Measurements from ENCODE around the gene CRX.

The CRX gene

GRCh38 chr19:47821460-47822020, at the start of gene CRX:
CRX (plus strand) TSS chr19:47821937; CDS start chr19:47834444, 12,507 bp downstream.
- no peak within 1 kb of the TSS for H3K27ac ChIP-seq
- TF ChIP-seq ZFX (IDR thresholded peaks at IDR 0.05), result no peak
- TF ChIP-seq, protein P1, sequence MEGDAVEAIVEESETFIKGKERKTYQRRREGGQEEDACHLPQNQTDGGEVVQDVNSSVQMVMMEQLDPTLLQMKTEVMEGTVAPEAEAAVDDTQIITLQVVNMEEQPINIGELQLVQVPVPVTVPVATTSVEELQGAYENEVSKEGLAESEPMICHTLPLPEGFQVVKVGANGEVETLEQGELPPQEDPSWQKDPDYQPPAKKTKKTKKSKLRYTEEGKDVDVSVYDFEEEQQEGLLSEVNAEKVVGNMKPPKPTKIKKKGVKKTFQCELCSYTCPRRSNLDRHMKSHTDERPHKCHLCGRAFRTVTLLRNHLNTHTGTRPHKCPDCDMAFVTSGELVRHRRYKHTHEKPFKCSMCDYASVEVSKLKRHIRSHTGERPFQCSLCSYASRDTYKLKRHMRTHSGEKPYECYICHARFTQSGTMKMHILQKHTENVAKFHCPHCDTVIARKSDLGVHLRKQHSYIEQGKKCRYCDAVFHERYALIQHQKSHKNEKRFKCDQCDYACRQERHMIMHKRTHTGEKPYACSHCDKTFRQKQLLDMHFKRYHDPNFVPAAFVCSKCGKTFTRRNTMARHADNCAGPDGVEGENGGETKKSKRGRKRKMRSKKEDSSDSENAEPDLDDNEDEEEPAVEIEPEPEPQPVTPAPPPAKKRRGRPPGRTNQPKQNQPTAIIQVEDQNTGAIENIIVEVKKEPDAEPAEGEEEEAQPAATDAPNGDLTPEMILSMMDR (conservative IDR thresholded peaks at IDR 0.05), result no peak

GRCh38 chr19:47776568-47776967, 45.2 kb upstream of the CRX start:
- no peak for TF ChIP-seq ZFX (IDR thresholded peaks at IDR 0.05)
- TF ChIP-seq, protein P1 (conservative IDR thresholded peaks at IDR 0.05), result no peak
- H3K27ac ChIP-seq, result no peak overlapping the region

GRCh38 chr19:47777245-47778048, 44.3 kb upstream of the CRX start:
- H3K27ac ChIP-seq, result peak overlapping the region; percentile 92; the same call in 1 of the 2 replicates

DNA sequence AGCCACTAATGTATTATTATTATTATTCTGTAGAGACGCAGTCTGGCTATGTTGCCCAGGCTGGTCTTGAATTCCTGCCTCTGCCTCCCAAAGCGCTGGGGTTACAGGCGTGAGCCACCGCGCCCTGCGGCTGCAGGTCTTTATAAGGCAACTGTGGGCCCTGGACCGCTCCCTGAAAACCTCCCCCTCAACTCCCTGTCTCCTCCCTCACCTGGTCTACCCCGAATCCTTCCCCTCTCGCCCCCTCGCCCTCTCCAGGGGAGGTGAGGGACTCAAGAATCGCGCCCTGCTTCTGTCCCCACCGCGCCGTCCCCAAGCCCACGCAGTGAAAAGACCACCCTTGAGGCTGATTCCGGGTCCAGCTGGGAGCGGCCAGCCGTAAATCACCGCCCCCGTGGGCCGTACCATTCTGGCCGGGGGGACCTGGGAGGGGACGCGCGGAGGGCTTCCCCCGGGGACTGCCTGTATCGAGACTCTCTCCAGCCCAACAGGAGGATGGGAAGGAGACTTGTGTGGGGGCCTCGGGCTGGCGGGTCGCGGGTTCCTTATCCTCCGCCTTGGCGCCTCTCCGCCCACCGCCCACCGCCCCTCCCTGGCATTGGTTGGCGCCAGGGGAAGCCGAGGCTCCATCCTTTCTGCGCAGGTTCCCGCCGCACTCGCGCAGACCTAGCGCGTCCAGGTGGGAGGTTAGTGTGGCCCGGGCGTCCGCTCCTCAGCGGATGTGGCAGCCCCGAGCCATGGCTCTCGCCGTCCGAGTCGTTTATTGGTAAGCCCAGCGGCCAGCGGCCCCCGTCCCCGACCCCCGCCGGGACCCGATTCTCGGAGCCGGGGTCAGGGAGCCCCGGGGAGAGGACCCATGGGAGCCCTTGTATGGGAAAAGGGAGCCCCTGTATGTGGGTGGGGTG, 43.4 kb upstream of the CRX start, which contains the start of gene SELENOW:
Gene SELENOW (plus strand): TSS at position 655 of the 905 bp plus-strand sequence. CDS start 83 bp downstream, at position 738.
- TF ChIP-seq, protein P1 (conservative IDR thresholded peaks at IDR 0.05), result no peak
- TF ChIP-seq ZFX (IDR thresholded peaks at IDR 0.05), result no peak
- peak within 1 kb of the TSS; percentile 92 for H3K27ac ChIP-seq

GRCh38 chr19:47778954-47779351, 42.8 kb upstream of the CRX start:
- TF ChIP-seq, protein P1 (conservative IDR thresholded peaks at IDR 0.05), result no peak
- no peak for TF ChIP-seq ZFX (IDR thresholded peaks at IDR 0.05)
- H3K27ac ChIP-seq, result peak overlapping the region; percentile 92

GRCh38 chr19:47779524-47780214, 42.1 kb upstream of the CRX start:
- TF ChIP-seq, protein P1 (conservative IDR thresholded peaks at IDR 0.05), result no peak
- TF ChIP-seq ZFX (IDR thresholded peaks at IDR 0.05), result no peak
- H3K27ac ChIP-seq, result peak overlapping the region; percentile 92

GRCh38 chr19:47780215-47780551, 41.6 kb upstream of the CRX start:
- no peak for TF ChIP-seq ZFX (IDR thresholded peaks at IDR 0.05)
- TF ChIP-seq, protein P1 (conservative IDR thresholded peaks at IDR 0.05), result no peak
- H3K27ac ChIP-seq, result no peak overlapping the region; the same call in 1 of the 2 replicates

All from C4-2B (cell line).